ENCODE measurements around the gene TMEM150A.
"Not testable (repeated sequence)": the region's sequence is repeated elsewhere in the genome, so short reads cannot be mapped to it uniquely, and the experiment has no call there.

TMEM150A gene

DNA sequence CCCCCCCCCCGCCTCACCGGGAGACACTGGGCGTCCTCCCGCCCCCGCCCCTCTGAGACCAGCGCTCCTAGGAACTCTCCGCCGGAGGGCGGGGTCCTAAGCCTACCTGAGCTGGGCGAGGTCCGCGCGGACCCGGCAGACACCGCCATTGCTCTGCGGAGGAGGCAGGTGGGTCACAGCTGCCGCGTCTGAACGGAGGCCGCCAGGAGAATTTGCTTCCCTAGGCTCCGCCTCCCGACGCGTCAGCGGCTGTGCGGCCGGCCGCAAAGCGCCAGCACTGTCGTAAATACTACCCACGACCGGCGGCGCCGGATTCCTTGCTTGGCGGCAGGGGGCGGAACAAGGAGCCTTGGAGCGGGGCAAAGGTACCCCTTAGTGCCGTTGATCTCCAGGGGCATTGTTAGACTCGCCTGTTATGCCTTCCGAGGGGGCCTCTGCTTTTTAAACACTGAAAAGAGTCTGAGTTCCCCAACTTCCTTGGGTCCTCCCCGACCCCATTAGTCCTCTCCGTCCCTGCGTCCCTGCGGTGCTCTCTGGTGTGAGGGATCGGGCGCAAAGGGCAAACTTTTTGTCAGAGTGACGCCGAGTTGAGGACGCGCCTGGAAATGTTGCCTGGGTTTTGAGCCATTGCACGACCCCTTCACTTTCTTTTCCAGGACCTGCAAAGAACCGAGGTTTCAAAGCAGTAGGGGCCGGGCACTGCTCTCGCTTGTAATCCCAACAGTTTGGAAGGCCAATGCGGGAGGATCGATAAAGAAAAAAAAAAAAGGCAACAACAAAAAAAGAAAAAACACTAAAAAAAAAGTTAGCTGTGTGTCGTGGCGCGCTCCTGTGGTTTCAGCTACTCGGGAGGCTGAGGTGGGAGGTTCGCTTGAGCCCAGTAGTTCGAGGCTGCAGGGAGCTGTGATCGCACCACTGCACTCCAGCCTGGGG is 41.0 kb downstream of the TMEM150A start, which contains the start of gene GGCX:
TSS of gene GGCX (minus strand) at position 214 of the 933 bp plus-strand sequence. CDS start at position 149, 65 bp downstream.
- peak; percentile 97 for DNase-seq

- no peak for DNase-seq
Measured at GRCh38 chr2:85560812-85561279, 41.7 kb downstream of the TMEM150A start.

- DNase-seq = not testable (repeated sequence)
Measured at GRCh38 chr2:85560403-85560726, 42.1 kb downstream of the TMEM150A start.

- no peak for DNase-seq
Measured at GRCh38 chr2:85558160-85558559, 44.3 kb downstream of the TMEM150A start.

DNA sequence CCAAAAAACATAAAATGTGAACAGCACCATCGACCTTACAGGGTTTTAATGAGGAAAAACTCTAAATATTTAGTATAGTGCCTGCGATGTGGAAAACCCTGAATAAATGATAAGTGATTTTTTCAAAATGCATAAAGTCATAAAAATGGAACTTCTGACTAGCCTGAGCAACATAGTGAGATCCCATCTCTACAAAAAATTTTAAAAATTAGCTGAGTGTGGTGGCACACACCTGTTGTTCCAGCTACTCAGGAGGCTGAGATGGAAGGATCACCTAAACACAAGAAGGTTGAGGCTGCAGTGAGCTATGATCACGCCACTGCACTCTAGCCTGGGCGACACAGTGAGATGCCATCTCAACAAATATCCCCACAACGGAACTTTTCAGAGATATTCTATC is 45.4 kb downstream of the TMEM150A start:
- no peak for DNase-seq

GRCh38 chr2:85554980-85555612 is 47.4 kb downstream of the TMEM150A start:
- no peak for DNase-seq

DNA sequence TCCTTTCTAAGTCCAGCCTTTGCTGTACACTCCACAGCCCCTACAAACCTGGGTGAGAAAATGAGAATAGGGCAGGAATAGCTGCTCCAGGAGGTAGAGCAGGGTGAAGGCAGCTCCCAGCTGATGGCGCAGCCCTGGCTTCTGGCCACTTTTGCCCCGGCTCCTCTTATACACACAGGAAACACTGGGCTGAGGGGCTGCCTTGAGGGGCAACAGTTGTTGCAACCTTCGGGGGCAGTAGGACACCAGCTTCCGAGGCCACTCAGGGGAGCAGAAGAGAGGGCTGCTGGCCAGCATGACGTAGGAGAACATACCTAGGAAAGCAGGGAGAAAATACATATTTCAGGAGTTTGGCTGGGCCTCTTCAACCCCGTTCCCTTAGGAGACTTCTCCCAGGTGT is 49.3 kb downstream of the TMEM150A start:
- DNase-seq = no peak

DNA sequence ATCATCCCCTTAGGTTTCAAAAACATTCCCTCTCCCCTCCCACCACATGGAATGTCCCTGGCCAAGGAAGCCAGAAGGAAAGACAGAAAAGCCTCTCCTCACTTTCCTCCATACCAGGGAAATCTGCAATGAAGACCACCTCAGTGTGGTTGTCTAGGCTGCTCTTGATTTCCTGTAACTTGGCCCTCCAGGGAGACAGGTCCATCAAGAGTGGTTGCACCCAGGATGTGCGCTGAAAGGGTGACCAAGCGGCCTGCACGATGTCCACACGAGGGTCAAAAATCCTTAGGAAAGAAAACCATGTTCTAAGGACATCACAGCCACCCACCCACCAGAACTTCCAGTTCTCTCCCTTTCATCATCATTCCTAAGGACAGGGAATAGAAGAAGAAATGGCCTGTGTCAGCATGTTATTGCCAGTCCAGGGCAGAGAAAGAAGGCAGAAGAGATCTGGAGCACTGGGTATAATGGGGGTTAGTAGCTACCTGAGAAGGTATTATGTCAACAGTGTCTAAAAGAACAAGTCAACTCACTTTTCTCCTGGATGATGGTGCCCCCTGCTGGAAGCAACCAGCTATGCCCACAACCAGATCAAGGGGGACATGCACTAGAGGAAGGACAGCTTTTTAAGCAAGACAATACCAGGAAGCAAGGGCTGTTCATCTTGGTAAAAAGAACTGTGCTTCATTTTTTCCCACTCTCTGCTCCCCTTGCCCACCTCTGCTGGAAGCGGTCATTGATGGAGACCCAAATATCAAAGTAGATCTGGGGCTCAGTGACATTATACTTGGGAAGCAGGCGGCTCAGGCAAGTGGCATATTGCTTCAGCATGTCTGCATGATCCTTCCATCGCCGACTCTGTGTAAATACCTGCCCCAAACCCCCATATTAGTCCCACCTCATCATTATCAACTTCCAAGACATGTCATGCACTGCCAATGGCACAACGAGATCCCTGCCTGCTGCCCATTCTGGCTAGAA is 50.5 kb downstream of the TMEM150A start:
- DNase-seq = peak; percentile 87

DNA sequence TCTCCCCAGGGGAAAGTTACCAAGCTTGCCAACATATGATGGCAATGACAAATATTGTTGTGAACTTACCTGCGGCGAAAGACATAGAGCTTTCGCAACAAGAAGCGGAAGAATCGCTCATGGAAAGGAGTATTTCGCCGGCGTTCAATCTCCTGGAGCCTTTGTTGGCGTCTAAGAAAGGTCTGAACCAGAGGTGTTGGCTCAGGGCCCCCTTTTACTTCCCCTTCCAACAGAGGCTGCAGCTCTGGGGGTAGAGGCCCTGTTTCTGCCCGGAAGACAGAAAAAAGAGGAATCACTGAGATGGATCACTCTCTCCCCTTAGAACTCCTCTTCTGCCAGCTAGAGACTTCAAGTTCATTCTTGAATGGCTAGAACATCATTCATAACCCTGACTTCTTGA is 52.0 kb downstream of the TMEM150A start:
- no peak for DNase-seq

DNA sequence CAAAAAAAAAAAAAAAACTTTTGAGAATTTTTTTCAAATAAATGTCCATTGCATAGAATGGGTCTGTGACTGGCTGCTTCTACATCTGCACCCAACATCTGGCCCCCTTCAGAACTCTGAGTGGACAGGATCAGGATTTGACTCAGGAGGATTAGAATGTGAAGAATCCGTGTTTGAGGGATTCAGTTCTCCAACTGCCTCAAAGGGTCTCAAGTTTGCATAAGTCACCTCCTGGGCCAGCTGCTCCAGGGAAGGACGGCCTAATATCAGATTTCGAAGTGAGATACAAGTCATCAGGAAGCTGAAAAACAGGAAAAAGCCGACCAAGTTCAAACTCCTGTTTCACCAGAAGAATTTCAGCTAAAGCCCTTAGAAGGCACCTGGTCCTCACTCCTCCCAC is 52.7 kb downstream of the TMEM150A start:
- DNase-seq = no peak

DNA sequence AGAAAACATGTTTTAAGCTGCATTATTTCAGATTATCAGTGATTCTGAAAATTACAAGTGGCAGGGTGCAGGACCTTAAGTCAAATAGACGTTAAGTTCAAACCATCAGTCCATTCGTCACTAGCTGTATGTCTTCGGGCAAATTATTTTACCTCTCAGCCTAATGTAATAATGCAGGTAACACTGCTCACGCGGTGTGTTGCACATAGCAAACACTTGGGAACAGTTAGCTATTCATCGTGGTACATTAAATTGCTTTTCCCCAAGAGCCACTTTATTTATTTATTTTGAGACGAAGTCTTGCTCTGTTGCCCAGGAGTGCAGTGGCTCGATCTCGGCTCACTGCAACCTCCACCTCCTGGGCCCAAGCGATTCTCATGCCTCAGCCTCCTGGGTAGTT is 53.4 kb downstream of the TMEM150A start:
- DNase-seq = no peak

- no peak for DNase-seq
Measured at GRCh38 chr2:85548608-85548900, 53.9 kb downstream of the TMEM150A start.
